GM19238 (cell line): ENCODE measurements around the gene PKNOX2.

Experiments used
- DNase-seq: peaks from one replicate; pipeline ENCODE4 v3.0.0; 2011; ENCODE audit warnings: low spot score; ENCODE audit not compliant: insufficient read length

The PKNOX2 gene

GRCh38 chr11:125333354-125334073 is 169.0 kb downstream of the PKNOX2 start:
- DNase-seq: no peak

- no peak for DNase-seq
Measured at GRCh38 chr11:125335106-125335505, 170.6 kb downstream of the PKNOX2 start.

- no peak for DNase-seq
Measured at GRCh38 chr11:125337836-125338834, 173.6 kb downstream of the PKNOX2 start.

GRCh38 chr11:125338886-125339811 is 174.6 kb downstream of the PKNOX2 start:
- DNase-seq: no peak

- DNase-seq: no peak
Measured at GRCh38 chr11:125341676-125342075, 177.1 kb downstream of the PKNOX2 start.

- no peak for DNase-seq
Measured at GRCh38 chr11:125342281-125342930, 177.9 kb downstream of the PKNOX2 start.

GRCh38 chr11:125343086-125343717 is 178.7 kb downstream of the PKNOX2 start:
- no peak for DNase-seq

GRCh38 chr11:125343718-125344131 is 179.2 kb downstream of the PKNOX2 start:
- no peak for DNase-seq

GRCh38 chr11:125344846-125345420 is 180.4 kb downstream of the PKNOX2 start:
- no peak for DNase-seq

GRCh38 chr11:125345421-125346178 is 181.0 kb downstream of the PKNOX2 start:
- peak; percentile 44 for DNase-seq

- no peak for DNase-seq
Measured at GRCh38 chr11:125346179-125346530, 181.6 kb downstream of the PKNOX2 start.

- DNase-seq: no peak
Measured at GRCh38 chr11:125346565-125347260, 182.2 kb downstream of the PKNOX2 start.

GRCh38 chr11:125347261-125347585 is 182.7 kb downstream of the PKNOX2 start:
- DNase-seq: no peak

- DNase-seq: no peak
Measured at GRCh38 chr11:125348141-125348651, 183.6 kb downstream of the PKNOX2 start.

GRCh38 chr11:125348674-125349309 is 184.2 kb downstream of the PKNOX2 start:
- peak; percentile 37 for DNase-seq

GRCh38 chr11:125350206-125351032 is 185.9 kb downstream of the PKNOX2 start:
- no peak for DNase-seq
